Subcutaneous abdominal adipose tissue (tissue), 5 donors: Measurements from ENCODE around the gene FCRLA.

Experiments
- H3K27ac ChIP-seq: one replicate; pipeline ENCODE4 v1.7.0; 2013; ENCODE audit warnings: low read depth, mild to moderate bottlenecking, inconsistent platforms, low read length, moderate library complexity
- H3K27me3 ChIP-seq, 5 donors: one replicate each; pipeline ENCODE4 v1.7.0; 2013; ENCODE audit warnings: low read length in 5 of 5, inconsistent platforms in 1 of 5; ENCODE audit not compliant: control insufficient read depth in 5 of 5, insufficient read depth in 4 of 5
- H3K36me3 ChIP-seq, 5 donors: one replicate each; pipeline ENCODE4 v1.7.0; 2013; ENCODE audit warnings: low read length in 5 of 5; ENCODE audit not compliant: control insufficient read depth in 5 of 5, insufficient read depth in 5 of 5
- H3K4me1 ChIP-seq, 5 donors: one replicate each; pipeline ENCODE4 v1.7.0; 2013; ENCODE audit warnings: low read length in 5 of 5, mild to moderate bottlenecking in 3 of 5, moderate library complexity in 1 of 5; ENCODE audit not compliant: control insufficient read depth in 5 of 5, insufficient read depth in 5 of 5
- H3K4me3 ChIP-seq, 5 donors: one replicate each; pipeline ENCODE4 v1.7.0; 2013; ENCODE audit warnings: low read length in 5 of 5, low read depth in 1 of 5
- H3K9ac ChIP-seq, 5 donors: one replicate each; pipeline ENCODE4 v1.7.0; 2013; ENCODE audit warnings: low read length in 5 of 5, mild to moderate bottlenecking in 4 of 5, moderate library complexity in 3 of 5
- H3K9me3 ChIP-seq, 5 donors: one replicate each; pipeline ENCODE4 v1.7.0; 2013; ENCODE audit warnings: low read length in 5 of 5; ENCODE audit not compliant: control insufficient read depth in 5 of 5
- donor health status: healthy.
- donor health status: healthy.
- donor health status: healthy.
- donor health status: healthy.
- donor health status: healthy.

Gene FCRLA

DNA sequence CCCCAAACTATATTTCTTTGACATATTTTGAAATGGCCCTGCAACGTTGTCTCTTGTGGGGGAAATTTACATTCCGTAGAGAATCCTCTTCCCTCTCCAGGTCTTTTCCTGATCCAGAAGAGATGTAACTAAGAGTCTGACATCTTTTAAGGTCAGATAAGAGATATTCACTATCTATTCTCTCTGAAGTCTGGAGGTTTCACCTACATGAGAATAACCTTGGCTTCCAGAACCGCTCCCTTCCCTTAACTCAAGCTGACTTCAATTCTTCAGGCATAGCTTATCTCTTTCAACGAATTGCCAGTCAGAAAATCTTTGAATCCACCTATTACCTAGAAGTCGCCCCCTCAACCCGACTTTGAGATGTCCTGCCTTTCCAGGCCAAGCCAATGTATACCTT is 24.2 kb downstream of the FCRLA start:
- Histone ChIP-seq H3K9ac (no peak overlapping the region), H3K4me1 (peaks cover 0 to 14% (median 13%) of the 10 kb centered on the region in 5 donors), H3K9me3 (no peaks in the 10 kb centered on the region), H3K27me3 (peaks cover 0 to 3% (median 0%) of the 10 kb centered on the region in 5 donors), H3K27ac (no peak overlapping the region), H3K36me3 (no peaks in the 10 kb centered on the region), H3K4me3 (no peak overlapping the region)

DNA sequence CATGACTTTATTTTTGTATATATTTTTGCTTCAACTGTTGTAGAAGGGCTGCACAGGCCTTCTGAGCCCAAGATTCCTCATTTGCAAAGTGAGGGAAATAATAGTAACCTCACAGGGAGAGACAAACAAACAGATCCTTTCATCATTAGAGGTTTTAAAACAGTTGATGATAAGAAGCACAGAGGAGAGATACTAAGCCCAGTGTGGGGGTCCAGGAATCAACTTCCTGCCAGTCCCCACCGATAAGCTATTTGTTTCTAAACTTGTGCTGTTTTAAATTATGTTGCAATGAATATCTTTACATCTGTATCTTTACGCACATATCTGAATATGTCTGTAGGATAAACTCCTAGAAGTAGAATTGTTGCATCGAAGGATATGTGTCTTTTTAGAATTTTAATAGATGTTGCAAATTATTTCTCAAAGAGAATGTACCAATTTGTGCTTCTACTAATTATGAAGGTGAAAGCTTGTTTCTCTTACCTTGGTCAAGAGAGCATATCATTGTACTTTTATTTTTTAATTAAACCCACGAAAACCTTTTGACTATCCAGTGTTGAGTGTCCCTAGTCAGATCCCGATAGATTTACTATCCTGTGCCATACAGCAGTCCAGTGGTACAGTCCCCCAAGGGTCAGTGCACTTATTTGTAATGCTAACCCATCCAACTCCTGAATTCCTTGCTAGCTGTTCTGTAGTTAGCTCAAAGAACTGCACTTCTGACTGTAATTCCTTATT is 25.1 kb downstream of the FCRLA start:
- no peak overlapping the region for H3K4me3 ChIP-seq
- H3K36me3 ChIP-seq: no peaks in the 10 kb centered on the region
- peaks cover 0 to 4% (median 0%) of the 10 kb centered on the region in 5 donors for H3K27me3 ChIP-seq
- H3K9ac ChIP-seq: no peak overlapping the region
- H3K27ac ChIP-seq: no peak overlapping the region
- H3K4me1 ChIP-seq: peaks cover 0 to 9% (median 6%) of the 10 kb centered on the region in 5 donors
- no peaks in the 10 kb centered on the region for H3K9me3 ChIP-seq

GRCh38 chr1:161733526-161733925 is 26.5 kb downstream of the FCRLA start:
- Histone ChIP-seq H3K4me3 (no peak overlapping the region), H3K27me3 (peaks cover 0 to 4% (median 0%) of the 10 kb centered on the region in 5 donors), H3K27ac (no peak overlapping the region), H3K36me3 (no peaks in the 10 kb centered on the region), H3K4me1 (peaks cover 0 to 2% (median 0%) of the 10 kb centered on the region in 5 donors), H3K9ac (no peak overlapping the region), H3K9me3 (no peaks in the 10 kb centered on the region)

DNA sequence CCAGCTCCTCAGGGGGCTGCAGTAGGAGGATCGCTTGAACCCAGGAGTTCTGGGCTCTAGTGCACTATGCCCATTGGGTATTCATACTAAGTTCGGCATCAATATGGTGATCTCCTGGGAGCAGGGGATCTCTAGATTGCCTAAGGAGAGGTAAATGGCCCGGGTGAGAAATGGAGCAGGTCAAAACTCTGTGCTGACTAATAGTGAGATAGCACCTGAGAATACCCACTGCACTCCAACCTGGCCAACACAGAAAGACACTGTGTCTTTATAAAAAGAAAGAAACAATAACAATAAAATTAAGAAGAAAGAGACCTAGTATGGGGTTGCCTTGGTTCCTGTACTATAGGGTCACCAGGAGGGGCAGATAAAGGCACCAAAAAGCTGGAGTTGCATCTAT is 28.8 kb downstream of the FCRLA start:
- Histone ChIP-seq H3K4me3 (no peak overlapping the region), H3K9ac (peak overlapping the region in 1 of 5 donors; percentile 24), H3K27ac (no peak overlapping the region), H3K36me3 (no peaks in the 10 kb centered on the region), H3K9me3 (no peaks in the 10 kb centered on the region), H3K4me1 (peaks cover 0 to 17% (median under 1%) of the 10 kb centered on the region in 5 donors), H3K27me3 (peaks cover 0 to 4% (median 0%) of the 10 kb centered on the region in 5 donors)

GRCh38 chr1:161736335-161736969 is 29.4 kb downstream of the FCRLA start:
- Histone ChIP-seq H3K9me3 (no peaks in the 10 kb centered on the region), H3K36me3 (no peaks in the 10 kb centered on the region), H3K4me1 (peaks cover 0 to 23% (median 3%) of the 10 kb centered on the region in 5 donors), H3K4me3 (no peak overlapping the region), H3K27ac (no peak overlapping the region), H3K27me3 (peaks cover 0 to 4% (median 0%) of the 10 kb centered on the region in 5 donors), H3K9ac (no peak overlapping the region)

DNA sequence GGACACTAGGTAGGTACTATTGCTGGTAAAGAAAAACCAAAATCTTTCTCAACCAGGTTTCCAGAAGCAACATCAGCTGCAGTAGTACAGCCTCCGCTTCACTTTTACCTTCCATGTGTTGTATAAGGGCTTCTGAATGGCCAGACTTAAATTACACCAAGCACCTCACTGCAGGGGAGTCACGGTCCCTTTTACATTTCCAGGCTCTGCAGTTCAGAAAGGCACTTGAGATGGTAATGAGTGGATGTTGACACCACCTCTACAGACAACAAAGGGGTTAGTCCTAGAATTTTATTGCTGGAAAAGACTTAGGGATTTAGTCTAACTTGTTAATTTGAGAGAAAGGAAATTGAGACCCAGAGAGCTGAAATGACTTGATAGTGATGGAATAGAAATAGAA is 30.6 kb downstream of the FCRLA start:
- no peak overlapping the region for H3K27ac ChIP-seq
- peaks cover 0 to 23% (median 3%) of the 10 kb centered on the region in 5 donors for H3K4me1 ChIP-seq
- no peak overlapping the region for H3K4me3 ChIP-seq
- H3K9me3 ChIP-seq: no peaks in the 10 kb centered on the region
- no peak overlapping the region for H3K9ac ChIP-seq
- H3K27me3 ChIP-seq: peaks cover 0 to 4% (median 0%) of the 10 kb centered on the region in 5 donors
- no peaks in the 10 kb centered on the region for H3K36me3 ChIP-seq

DNA sequence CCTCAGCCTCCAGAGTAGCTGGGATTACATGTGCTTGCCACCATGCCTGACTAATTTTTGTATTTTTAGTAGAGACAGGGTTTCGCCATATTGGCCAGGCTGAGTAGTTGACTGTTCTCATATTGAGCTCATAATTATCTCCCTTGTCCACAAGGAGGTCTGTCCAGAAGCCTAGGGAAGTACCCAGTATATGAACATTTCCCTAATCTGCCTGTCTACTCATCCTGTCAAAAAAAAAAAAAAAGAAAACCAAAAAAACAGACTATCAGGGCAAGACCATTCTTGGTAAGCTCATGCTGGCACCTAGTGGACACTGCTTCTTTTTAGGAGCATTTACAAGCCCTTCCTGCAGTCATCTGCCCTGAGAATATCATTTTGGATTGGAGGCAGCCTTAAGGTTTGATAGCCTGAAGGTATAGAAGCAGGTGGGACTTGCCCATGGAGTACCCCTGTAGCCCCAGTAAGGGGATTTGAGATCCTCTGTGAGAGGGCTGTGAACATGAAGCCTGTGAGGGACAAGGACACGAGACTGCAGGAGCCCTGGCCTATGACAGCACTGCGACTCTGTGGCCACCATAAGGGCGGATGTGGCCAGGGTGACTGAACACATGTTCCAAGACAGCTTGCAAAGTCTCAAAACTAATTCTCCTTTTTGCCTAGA is 31.7 kb downstream of the FCRLA start:
- Histone ChIP-seq H3K27ac (no peak overlapping the region), H3K9me3 (no peaks in the 10 kb centered on the region), H3K4me1 (peaks cover 0 to 23% (median 3%) of the 10 kb centered on the region in 5 donors), H3K36me3 (no peaks in the 10 kb centered on the region), H3K27me3 (peaks cover 0 to 4% (median 0%) of the 10 kb centered on the region in 5 donors), H3K9ac (peak overlapping the region in 1 of 5 donors; percentile 55), H3K4me3 (no peak overlapping the region)

- H3K27ac ChIP-seq: no peak overlapping the region
- no peak overlapping the region for H3K9ac ChIP-seq
- no peak overlapping the region for H3K4me3 ChIP-seq
- no peaks in the 10 kb centered on the region for H3K9me3 ChIP-seq
- peaks cover 0 to 4% (median 0%) of the 10 kb centered on the region in 5 donors for H3K27me3 ChIP-seq
- H3K4me1 ChIP-seq: peaks cover 0 to 23% (median 3%) of the 10 kb centered on the region in 5 donors
- H3K36me3 ChIP-seq: no peaks in the 10 kb centered on the region
These were observed 33.0 kb downstream of the FCRLA start for GRCh38 chr1:161739865-161740566.

DNA sequence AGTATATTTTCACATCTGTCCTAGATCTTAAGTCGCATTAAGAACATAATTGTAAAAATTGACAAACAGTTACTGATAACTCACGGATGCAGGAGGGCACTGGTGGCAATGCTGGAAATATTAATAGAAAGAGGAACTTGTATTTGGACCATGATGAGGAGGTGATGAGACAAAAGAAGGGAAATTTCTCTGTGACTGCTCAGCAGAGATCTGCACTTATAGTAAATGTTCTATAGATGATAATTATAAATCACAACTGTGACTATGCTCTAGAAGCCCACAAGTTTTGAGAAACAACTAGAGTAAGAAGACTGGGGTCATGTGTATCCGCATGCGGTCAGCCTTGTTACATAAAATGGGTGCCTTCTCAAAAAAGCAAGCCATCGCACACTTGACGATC is 33.9 kb downstream of the FCRLA start:
- no peak overlapping the region for H3K27ac ChIP-seq
- H3K27me3 ChIP-seq: peaks cover 0 to 4% (median 0%) of the 10 kb centered on the region in 5 donors
- peak overlapping the region in 1 of 5 donors; percentile 29 for H3K9ac ChIP-seq
- peaks cover 0 to 23% (median 3%) of the 10 kb centered on the region in 5 donors for H3K4me1 ChIP-seq
- H3K9me3 ChIP-seq: no peaks in the 10 kb centered on the region
- H3K36me3 ChIP-seq: no peaks in the 10 kb centered on the region
- no peak overlapping the region for H3K4me3 ChIP-seq
